ENCODE data around the gene CRTC1. TPM values are rescaled to one million over a fixed set of nuclear protein-coding genes. Genes with fewer than 3 reads are reported as not detected.

CRTC1 gene
- total and polyA plus RNA-seq, 2 of the 13 experiments (the other 11 are each of a cell fraction or from before 2014, with no cell fraction given), result 2.0 to 2.7 TPM

- TF ChIP-seq, protein P1, sequence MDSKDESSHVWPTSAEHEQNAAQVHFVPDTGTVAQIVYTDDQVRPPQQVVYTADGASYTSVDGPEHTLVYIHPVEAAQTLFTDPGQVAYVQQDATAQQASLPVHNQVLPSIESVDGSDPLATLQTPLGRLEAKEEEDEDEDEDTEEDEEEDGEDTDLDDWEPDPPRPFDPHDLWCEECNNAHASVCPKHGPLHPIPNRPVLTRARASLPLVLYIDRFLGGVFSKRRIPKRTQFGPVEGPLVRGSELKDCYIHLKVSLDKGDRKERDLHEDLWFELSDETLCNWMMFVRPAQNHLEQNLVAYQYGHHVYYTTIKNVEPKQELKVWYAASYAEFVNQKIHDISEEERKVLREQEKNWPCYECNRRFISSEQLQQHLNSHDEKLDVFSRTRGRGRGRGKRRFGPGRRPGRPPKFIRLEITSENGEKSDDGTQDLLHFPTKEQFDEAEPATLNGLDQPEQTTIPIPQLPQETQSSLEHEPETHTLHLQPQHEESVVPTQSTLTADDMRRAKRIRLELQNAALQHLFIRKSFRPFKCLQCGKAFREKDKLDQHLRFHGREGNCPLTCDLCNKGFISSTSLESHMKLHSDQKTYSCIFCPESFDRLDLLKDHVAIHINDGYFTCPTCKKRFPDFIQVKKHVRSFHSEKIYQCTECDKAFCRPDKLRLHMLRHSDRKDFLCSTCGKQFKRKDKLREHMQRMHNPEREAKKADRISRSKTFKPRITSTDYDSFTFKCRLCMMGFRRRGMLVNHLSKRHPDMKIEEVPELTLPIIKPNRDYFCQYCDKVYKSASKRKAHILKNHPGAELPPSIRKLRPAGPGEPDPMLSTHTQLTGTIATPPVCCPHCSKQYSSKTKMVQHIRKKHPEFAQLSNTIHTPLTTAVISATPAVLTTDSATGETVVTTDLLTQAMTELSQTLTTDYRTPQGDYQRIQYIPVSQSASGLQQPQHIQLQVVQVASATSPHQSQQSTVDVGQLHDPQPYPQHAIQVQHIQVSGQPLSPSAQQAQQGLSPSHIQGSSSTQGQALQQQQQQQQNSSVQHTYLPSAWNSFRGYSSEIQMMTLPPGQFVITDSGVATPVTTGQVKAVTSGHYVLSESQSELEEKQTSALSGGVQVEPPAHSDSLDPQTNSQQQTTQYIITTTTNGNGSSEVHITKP (CRISPR knock-in tag; IDR thresholded peaks at IDR 0.05; ENCODE audit: low read depth), result 0 out of 2 replicates have a peak, but pooled peaks have one; percentile 40
- TF ChIP-seq ZFP91 (CRISPR knock-in tag; IDR thresholded peaks at IDR 0.05; ENCODE audit: borderline replicate concordance), result peak; percentile 15; the same call in 1 of the 2 replicates
- peak; percentile 53; the same call in 1 of the 2 replicates for TF ChIP-seq ARNTL (CRISPR knock-in tag; IDR thresholded peaks at IDR 0.05)
- TF ChIP-seq ZNF704 (CRISPR knock-in tag; IDR thresholded peaks at IDR 0.05; ENCODE audit: borderline replicate concordance), result no peak
- TF ChIP-seq, protein P2, sequence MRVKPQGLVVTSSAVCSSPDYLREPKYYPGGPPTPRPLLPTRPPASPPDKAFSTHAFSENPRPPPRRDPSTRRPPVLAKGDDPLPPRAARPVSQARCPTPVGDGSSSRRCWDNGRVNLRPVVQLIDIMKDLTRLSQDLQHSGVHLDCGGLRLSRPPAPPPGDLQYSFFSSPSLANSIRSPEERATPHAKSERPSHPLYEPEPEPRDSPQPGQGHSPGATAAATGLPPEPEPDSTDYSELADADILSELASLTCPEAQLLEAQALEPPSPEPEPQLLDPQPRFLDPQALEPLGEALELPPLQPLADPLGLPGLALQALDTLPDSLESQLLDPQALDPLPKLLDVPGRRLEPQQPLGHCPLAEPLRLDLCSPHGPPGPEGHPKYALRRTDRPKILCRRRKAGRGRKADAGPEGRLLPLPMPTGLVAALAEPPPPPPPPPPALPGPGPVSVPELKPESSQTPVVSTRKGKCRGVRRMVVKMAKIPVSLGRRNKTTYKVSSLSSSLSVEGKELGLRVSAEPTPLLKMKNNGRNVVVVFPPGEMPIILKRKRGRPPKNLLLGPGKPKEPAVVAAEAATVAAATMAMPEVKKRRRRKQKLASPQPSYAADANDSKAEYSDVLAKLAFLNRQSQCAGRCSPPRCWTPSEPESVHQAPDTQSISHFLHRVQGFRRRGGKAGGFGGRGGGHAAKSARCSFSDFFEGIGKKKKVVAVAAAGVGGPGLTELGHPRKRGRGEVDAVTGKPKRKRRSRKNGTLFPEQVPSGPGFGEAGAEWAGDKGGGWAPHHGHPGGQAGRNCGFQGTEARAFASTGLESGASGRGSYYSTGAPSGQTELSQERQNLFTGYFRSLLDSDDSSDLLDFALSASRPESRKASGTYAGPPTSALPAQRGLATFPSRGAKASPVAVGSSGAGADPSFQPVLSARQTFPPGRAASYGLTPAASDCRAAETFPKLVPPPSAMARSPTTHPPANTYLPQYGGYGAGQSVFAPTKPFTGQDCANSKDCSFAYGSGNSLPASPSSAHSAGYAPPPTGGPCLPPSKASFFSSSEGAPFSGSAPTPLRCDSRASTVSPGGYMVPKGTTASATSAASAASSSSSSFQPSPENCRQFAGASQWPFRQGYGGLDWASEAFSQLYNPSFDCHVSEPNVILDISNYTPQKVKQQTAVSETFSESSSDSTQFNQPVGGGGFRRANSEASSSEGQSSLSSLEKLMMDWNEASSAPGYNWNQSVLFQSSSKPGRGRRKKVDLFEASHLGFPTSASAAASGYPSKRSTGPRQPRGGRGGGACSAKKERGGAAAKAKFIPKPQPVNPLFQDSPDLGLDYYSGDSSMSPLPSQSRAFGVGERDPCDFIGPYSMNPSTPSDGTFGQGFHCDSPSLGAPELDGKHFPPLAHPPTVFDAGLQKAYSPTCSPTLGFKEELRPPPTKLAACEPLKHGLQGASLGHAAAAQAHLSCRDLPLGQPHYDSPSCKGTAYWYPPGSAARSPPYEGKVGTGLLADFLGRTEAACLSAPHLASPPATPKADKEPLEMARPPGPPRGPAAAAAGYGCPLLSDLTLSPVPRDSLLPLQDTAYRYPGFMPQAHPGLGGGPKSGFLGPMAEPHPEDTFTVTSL (CRISPR knock-in tag; IDR thresholded peaks at IDR 0.05; ENCODE audit: borderline replicate concordance), result no peak
- TF ChIP-seq KLF12 (CRISPR knock-in tag; IDR thresholded peaks at IDR 0.05; ENCODE audit: borderline replicate concordance), result no peak
- TF ChIP-seq GTF3A (CRISPR knock-in tag; conservative IDR thresholded peaks at IDR 0.05), result 0 out of 2 replicates have a peak, but pooled peaks have one; percentile 78
- peak; percentile 42; the same call in 1 of the 2 replicates for TF ChIP-seq ZNF773 (CRISPR knock-in tag; IDR thresholded peaks at IDR 0.05; ENCODE audit: borderline replicate concordance)
- TF ChIP-seq, protein P3, sequence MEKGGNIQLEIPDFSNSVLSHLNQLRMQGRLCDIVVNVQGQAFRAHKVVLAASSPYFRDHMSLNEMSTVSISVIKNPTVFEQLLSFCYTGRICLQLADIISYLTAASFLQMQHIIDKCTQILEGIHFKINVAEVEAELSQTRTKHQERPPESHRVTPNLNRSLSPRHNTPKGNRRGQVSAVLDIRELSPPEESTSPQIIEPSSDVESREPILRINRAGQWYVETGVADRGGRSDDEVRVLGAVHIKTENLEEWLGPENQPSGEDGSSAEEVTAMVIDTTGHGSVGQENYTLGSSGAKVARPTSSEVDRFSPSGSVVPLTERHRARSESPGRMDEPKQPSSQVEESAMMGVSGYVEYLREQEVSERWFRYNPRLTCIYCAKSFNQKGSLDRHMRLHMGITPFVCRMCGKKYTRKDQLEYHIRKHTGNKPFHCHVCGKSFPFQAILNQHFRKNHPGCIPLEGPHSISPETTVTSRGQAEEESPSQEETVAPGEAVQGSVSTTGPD (CRISPR knock-in tag; IDR thresholded peaks at IDR 0.05), result no peak
- TF ChIP-seq ZMYM2 (CRISPR knock-in tag; IDR thresholded peaks at IDR 0.05), result peak; percentile 76
- TF ChIP-seq STAG1 (CRISPR knock-in tag; IDR thresholded peaks at IDR 0.05), result peak; percentile 35; the same call in 1 of the 2 replicates
- TF ChIP-seq MIER3 (CRISPR knock-in tag; IDR thresholded peaks at IDR 0.05; ENCODE audit: borderline replicate concordance), result no peak
- TF ChIP-seq RFXANK (CRISPR knock-in tag; IDR thresholded peaks at IDR 0.05), result no peak
- 0 out of 2 replicates have a peak, but pooled peaks have one; percentile 19 for TF ChIP-seq GATAD1 (CRISPR knock-in tag; IDR thresholded peaks at IDR 0.05)
Observed at GRCh38 chr19:18683109-18683957, at the start of gene CRTC1 (continued).

Data from HepG2 (cell line).